ENCODE measurements around the gene REC8. TPM values are rescaled to one million over a fixed set of nuclear protein-coding genes. Genes with fewer than 3 reads are reported as not detected.

REC8 gene
- total RNA-seq, 3 donors from 2014 or later = 17.4 to 24.8 (median 19.9) TPM

- H3K9me3 Mint-ChIP-seq = no peaks in the 10 kb centered on the region
- ATAC-seq (peak; percentile 67 to 73), DNase-seq (peak; percentile 72)
- peak within 1 kb of the TSS; percentile 98 for H3K4me3 Mint-ChIP-seq
- peaks cover 62% of the 10 kb centered on the region for H3K4me1 Mint-ChIP-seq (ENCODE audit: low read depth)
- H3K36me3 Mint-ChIP-seq (ENCODE audit: insufficient read depth) = peaks cover 42% of the 10 kb centered on the region
- H3K27me3 Mint-ChIP-seq (ENCODE audit: low read depth) = no peaks in the 10 kb centered on the region
Observed at GRCh38 chr14:24146453-24146977, 25.4 kb upstream of the REC8 start, which contains the start of gene PSME2. Gene PSME2 (minus strand): TSS chr14:24146610. CDS start chr14:24146581, 29 bp downstream.

- DNase-seq (peak; percentile 96), ATAC-seq (peak; percentile 89 to 90)
- H3K36me3 Mint-ChIP-seq (ENCODE audit: insufficient read depth) = peaks cover 45% of the 10 kb centered on the region
- H3K9me3 Mint-ChIP-seq = no peaks in the 10 kb centered on the region
- H3K27me3 Mint-ChIP-seq (ENCODE audit: low read depth) = no peaks in the 10 kb centered on the region
- H3K4me1 Mint-ChIP-seq (ENCODE audit: low read depth) = peaks cover 56% of the 10 kb centered on the region
- peak within 1 kb of the TSS; percentile 98 for H3K4me3 Mint-ChIP-seq
Observed at GRCh38 chr14:24146978-24147760, 24.7 kb upstream of the REC8 start, which contains the start of gene RNF31. Gene RNF31 (plus strand): TSS chr14:24147498. CDS start chr14:24147699, 201 bp downstream.

- Mint-ChIP-seq H3K27me3 (ENCODE audit: low read depth) (no peaks in the 10 kb centered on the region), H3K4me3 (peak overlapping the region; percentile 98), H3K4me1 (ENCODE audit: low read depth) (peaks cover 50% of the 10 kb centered on the region), H3K36me3 (ENCODE audit: insufficient read depth) (peaks cover 42% of the 10 kb centered on the region), H3K9me3 (no peaks in the 10 kb centered on the region)
- DNase-seq (no peak), ATAC-seq (no peak)
Observed at GRCh38 chr14:24147761-24148428, 24.0 kb upstream of the REC8 start.

- H3K36me3 Mint-ChIP-seq (ENCODE audit: insufficient read depth) = peaks cover 33% of the 10 kb centered on the region
- no peaks in the 10 kb centered on the region for H3K27me3 Mint-ChIP-seq (ENCODE audit: low read depth)
- no peak for ATAC-seq
- H3K4me1 Mint-ChIP-seq (ENCODE audit: low read depth) = peaks cover 39% of the 10 kb centered on the region
- peak overlapping the region; percentile 98 for H3K4me3 Mint-ChIP-seq
- no peak for DNase-seq
- H3K9me3 Mint-ChIP-seq = no peaks in the 10 kb centered on the region
Observed at GRCh38 chr14:24149302-24149969, 22.4 kb upstream of the REC8 start.

GRCh38 chr14:24150061-24150460 lies 21.8 kb upstream of the REC8 start:
- Mint-ChIP-seq H3K9me3 (no peaks in the 10 kb centered on the region), H3K36me3 (ENCODE audit: insufficient read depth) (peaks cover 32% of the 10 kb centered on the region), H3K27me3 (ENCODE audit: low read depth) (no peaks in the 10 kb centered on the region), H3K4me1 (ENCODE audit: low read depth) (peaks cover 34% of the 10 kb centered on the region), H3K4me3 (no peak overlapping the region)
- DNase-seq (no peak), ATAC-seq (no peak)

- H3K4me3 Mint-ChIP-seq = no peak overlapping the region
- DNase-seq = no peak
- H3K36me3 Mint-ChIP-seq (ENCODE audit: insufficient read depth) = peaks cover 29% of the 10 kb centered on the region
- no peaks in the 10 kb centered on the region for H3K27me3 Mint-ChIP-seq (ENCODE audit: low read depth)
- peaks cover 29% of the 10 kb centered on the region for H3K4me1 Mint-ChIP-seq (ENCODE audit: low read depth)
- H3K9me3 Mint-ChIP-seq = no peaks in the 10 kb centered on the region
- ATAC-seq = no peak
Observed at GRCh38 chr14:24150567-24150966, 21.3 kb upstream of the REC8 start.

GRCh38 chr14:24150993-24151392 lies 20.9 kb upstream of the REC8 start:
- Mint-ChIP-seq H3K27me3 (ENCODE audit: low read depth) (no peaks in the 10 kb centered on the region), H3K4me3 (no peak overlapping the region), H3K4me1 (ENCODE audit: low read depth) (peaks cover 26% of the 10 kb centered on the region), H3K36me3 (ENCODE audit: insufficient read depth) (peaks cover 33% of the 10 kb centered on the region), H3K9me3 (no peaks in the 10 kb centered on the region)
- no peak for ATAC-seq
- no peak for DNase-seq

GRCh38 chr14:24151404-24152080 lies 20.3 kb upstream of the REC8 start:
- H3K4me1 Mint-ChIP-seq (ENCODE audit: low read depth) = peaks cover 22% of the 10 kb centered on the region
- no peaks in the 10 kb centered on the region for H3K27me3 Mint-ChIP-seq (ENCODE audit: low read depth)
- H3K36me3 Mint-ChIP-seq (ENCODE audit: insufficient read depth) = peaks cover 34% of the 10 kb centered on the region
- no peak overlapping the region for H3K4me3 Mint-ChIP-seq
- no peak for ATAC-seq
- no peaks in the 10 kb centered on the region for H3K9me3 Mint-ChIP-seq
- DNase-seq = no peak

- peaks cover 34% of the 10 kb centered on the region for H3K36me3 Mint-ChIP-seq (ENCODE audit: insufficient read depth)
- no peak overlapping the region for H3K4me3 Mint-ChIP-seq
- ATAC-seq = no peak
- H3K4me1 Mint-ChIP-seq (ENCODE audit: low read depth) = peaks cover 4% of the 10 kb centered on the region
- no peak for DNase-seq
- no peaks in the 10 kb centered on the region for H3K27me3 Mint-ChIP-seq (ENCODE audit: low read depth)
- no peaks in the 10 kb centered on the region for H3K9me3 Mint-ChIP-seq
Observed at GRCh38 chr14:24155100-24155499, 16.8 kb upstream of the REC8 start.

GRCh38 chr14:24156840-24157239 lies 15.0 kb upstream of the REC8 start:
- Mint-ChIP-seq H3K9me3 (no peaks in the 10 kb centered on the region), H3K36me3 (ENCODE audit: insufficient read depth) (peaks cover 30% of the 10 kb centered on the region), H3K4me3 (no peak overlapping the region), H3K4me1 (ENCODE audit: low read depth) (peaks cover 11% of the 10 kb centered on the region), H3K27me3 (ENCODE audit: low read depth) (no peaks in the 10 kb centered on the region)
- no peak for ATAC-seq
- no peak for DNase-seq

- H3K4me1 Mint-ChIP-seq (ENCODE audit: low read depth) = peaks cover 15% of the 10 kb centered on the region
- no peak for DNase-seq
- no peaks in the 10 kb centered on the region for H3K27me3 Mint-ChIP-seq (ENCODE audit: low read depth)
- H3K36me3 Mint-ChIP-seq (ENCODE audit: insufficient read depth) = peaks cover 31% of the 10 kb centered on the region
- H3K4me3 Mint-ChIP-seq = no peak overlapping the region
- ATAC-seq = no peak
- no peaks in the 10 kb centered on the region for H3K9me3 Mint-ChIP-seq
Observed at GRCh38 chr14:24157331-24157730, 14.5 kb upstream of the REC8 start.

GRCh38 chr14:24159777-24160498 lies 11.9 kb upstream of the REC8 start:
- Mint-ChIP-seq H3K4me3 (no peak overlapping the region), H3K4me1 (ENCODE audit: low read depth) (peaks cover 40% of the 10 kb centered on the region), H3K9me3 (no peaks in the 10 kb centered on the region), H3K27me3 (ENCODE audit: low read depth) (no peaks in the 10 kb centered on the region), H3K36me3 (ENCODE audit: insufficient read depth) (peaks cover 42% of the 10 kb centered on the region)
- no peak for ATAC-seq
- no peak for DNase-seq

GRCh38 chr14:24160499-24160849 lies 11.4 kb upstream of the REC8 start:
- ATAC-seq (no peak), DNase-seq (no peak)
- Mint-ChIP-seq H3K4me1 (ENCODE audit: low read depth) (peaks cover 46% of the 10 kb centered on the region), H3K27me3 (ENCODE audit: low read depth) (no peaks in the 10 kb centered on the region), H3K36me3 (ENCODE audit: insufficient read depth) (peaks cover 46% of the 10 kb centered on the region), H3K4me3 (no peak overlapping the region), H3K9me3 (no peaks in the 10 kb centered on the region)

All from activated T-cell treated with anti-CD3 and anti-CD28 coated beads, Interleukin-2, amount 50 U/mL, for 4 hours (primary cell).